HuH-7 (cell line): Measurements from ENCODE around the gene MOB2.
"Not testable (repeated sequence)": the region's sequence is repeated elsewhere in the genome, so short reads cannot be mapped to it uniquely, and the experiment has no call there.

ENCODE experiments used
- DNase-seq: peaks from one replicate; pipeline ENCODE4 v3.0.0; 2011; ENCODE audit warnings: low spot score

MOB2 gene

GRCh38 chr11:1440066-1440465 is 46.5 kb downstream of the MOB2 start:
- no peak for DNase-seq

GRCh38 chr11:1439341-1439740 is 47.2 kb downstream of the MOB2 start:
- DNase-seq: no peak

- no peak for DNase-seq
Measured at GRCh38 chr11:1438967-1439330, 47.6 kb downstream of the MOB2 start.

GRCh38 chr11:1438261-1438966 is 48.2 kb downstream of the MOB2 start:
- DNase-seq: no peak

- peak; percentile 87 for DNase-seq
Measured at GRCh38 chr11:1437500-1437899, 49.1 kb downstream of the MOB2 start.

GRCh38 chr11:1436468-1437039 is 50.0 kb downstream of the MOB2 start:
- no peak for DNase-seq

GRCh38 chr11:1435820-1436467 is 50.6 kb downstream of the MOB2 start:
- DNase-seq: no peak

- DNase-seq: not testable (repeated sequence)
Measured at GRCh38 chr11:1435479-1435819, 51.1 kb downstream of the MOB2 start.

- DNase-seq: no peak
Measured at GRCh38 chr11:1433977-1434640, 52.5 kb downstream of the MOB2 start.

- no peak for DNase-seq
Measured at GRCh38 chr11:1433568-1433967, 53.0 kb downstream of the MOB2 start.

GRCh38 chr11:1428762-1429316 is 57.7 kb downstream of the MOB2 start:
- no peak for DNase-seq

GRCh38 chr11:1425439-1425838 is 61.1 kb downstream of the MOB2 start:
- no peak for DNase-seq

GRCh38 chr11:1425006-1425405 is 61.6 kb downstream of the MOB2 start:
- DNase-seq: no peak

GRCh38 chr11:1423406-1423805 is 63.2 kb downstream of the MOB2 start:
- DNase-seq: not testable (repeated sequence)

- no peak for DNase-seq
Measured at GRCh38 chr11:1422981-1423380, 63.6 kb downstream of the MOB2 start.

GRCh38 chr11:1422481-1422880 is 64.1 kb downstream of the MOB2 start:
- no peak for DNase-seq

- DNase-seq: no peak
Measured at GRCh38 chr11:1421291-1421690, 65.3 kb downstream of the MOB2 start.

- DNase-seq: no peak
Measured at GRCh38 chr11:1419811-1420210, 66.8 kb downstream of the MOB2 start.
